Fibroblast of skin of back (primary cell): Measurements from ENCODE around the gene LRBA.
"Not testable (repeated sequence)": the region's sequence is repeated elsewhere in the genome, so short reads cannot be mapped to it uniquely, and the experiment has no call there.

Experiments
- DNase-seq: peaks from one replicate; pipeline ENCODE4 v3.0.0-alpha.2; 2013

LRBA gene

DNA sequence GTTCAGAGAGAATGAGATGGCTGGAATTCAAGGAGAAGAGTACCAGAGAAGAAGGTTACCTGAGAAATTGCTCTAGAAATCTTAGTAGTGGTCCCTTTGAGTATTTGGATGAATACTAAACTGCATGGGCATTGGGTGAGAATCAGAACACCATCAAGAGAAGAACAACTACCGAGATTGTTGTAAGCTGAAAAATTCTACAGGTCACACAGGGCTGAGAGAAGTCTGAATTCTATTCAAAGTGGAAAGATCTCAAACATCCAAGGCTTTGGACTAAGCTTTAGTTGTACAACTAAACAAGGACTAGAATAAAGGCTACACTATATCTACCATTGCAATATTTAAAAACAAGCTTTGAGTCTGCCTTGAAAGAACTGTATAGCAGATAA, 40.8 kb downstream of the LRBA start:
- DNase-seq, result no peak

DNA sequence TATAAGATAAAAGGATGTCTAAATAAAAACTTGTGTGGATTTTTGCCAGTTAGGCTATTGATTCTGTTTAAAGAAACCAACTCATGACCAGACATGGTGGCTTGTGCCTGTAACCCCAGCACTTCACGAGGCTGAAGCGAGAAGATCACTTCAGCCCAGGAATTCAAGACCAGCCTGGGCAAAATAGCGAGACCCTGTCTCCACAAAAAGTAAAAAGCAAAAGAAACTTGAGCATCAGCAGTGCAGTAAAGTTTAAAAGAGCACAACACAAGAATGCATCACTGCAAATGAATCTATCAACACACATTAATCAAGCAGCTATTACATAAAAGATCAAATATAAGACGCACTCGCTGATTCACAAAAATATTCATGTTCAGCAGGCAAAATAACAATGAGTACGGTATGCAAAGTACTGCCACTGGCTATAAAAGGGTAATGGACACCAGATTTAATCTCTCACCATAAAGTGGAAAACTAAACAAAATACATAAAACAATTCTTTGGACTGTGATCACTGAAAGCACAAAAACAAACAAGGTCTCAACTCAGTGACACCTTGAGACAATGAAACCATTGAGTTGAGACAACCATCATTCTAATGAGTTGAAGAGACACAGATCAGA, 41.3 kb downstream of the LRBA start:
- no peak for DNase-seq

DNA sequence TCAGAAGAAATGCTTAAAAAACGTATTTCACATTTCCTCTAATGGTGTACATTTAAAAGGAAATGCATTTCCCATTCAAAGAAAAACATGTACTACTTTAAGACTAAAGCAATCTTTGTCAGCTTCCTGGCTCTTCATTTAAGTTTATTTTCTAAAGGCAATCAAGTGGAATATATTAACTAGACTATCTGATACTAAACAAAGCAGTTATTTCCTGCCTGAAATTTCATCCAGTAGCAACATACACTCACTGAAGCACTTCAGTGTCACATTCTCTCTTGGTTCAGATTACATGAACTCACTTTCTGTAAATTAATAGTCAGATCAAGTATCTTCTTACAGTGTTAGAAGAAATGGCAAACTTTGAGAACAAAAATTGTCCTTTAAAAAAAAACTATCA, 42.5 kb downstream of the LRBA start:
- DNase-seq, result no peak

- no peak for DNase-seq
These were observed 43.2 kb downstream of the LRBA start for GRCh38 chr4:150971901-150972300.

DNA sequence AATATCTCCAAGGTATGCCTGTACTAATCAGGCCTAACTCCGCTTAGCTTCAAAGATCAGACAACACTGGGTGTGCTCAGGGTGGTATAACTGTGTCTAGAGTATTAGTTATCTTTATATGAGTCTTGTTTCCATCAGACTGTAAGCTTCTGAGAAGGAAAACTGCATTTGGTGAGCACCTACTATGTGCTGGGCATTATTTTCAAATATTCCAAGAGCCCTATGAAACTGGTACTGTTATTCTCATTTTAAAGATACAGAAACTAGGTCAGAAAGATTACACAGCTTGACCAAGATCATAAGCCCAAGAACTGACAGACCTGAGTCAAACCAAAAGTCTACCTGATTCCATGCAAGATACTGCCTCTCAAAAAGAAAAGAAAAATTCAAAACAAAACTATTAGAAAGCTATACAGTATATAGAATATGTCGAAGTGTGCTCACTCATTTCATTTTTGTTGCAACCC, 44.4 kb downstream of the LRBA start:
- DNase-seq, result no peak

DNA sequence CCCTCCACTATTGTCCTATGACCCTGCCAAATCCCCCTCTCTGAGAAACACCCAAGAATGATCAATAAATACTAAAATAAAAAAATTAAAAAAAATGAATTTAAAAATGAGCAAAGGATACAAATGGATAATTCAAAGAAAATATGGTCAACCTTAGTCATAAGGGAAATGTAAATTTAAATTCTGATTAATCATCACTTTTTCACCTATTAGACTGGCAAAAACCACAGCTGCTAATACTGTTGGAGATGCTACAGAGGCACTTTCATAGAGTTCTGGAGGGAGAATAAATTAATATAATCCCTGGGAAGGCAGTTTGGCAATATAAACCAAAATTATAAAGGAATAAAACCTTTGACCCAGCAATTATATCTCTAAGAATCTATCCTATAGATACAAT, 50.3 kb downstream of the LRBA start:
- DNase-seq, result no peak

DNA sequence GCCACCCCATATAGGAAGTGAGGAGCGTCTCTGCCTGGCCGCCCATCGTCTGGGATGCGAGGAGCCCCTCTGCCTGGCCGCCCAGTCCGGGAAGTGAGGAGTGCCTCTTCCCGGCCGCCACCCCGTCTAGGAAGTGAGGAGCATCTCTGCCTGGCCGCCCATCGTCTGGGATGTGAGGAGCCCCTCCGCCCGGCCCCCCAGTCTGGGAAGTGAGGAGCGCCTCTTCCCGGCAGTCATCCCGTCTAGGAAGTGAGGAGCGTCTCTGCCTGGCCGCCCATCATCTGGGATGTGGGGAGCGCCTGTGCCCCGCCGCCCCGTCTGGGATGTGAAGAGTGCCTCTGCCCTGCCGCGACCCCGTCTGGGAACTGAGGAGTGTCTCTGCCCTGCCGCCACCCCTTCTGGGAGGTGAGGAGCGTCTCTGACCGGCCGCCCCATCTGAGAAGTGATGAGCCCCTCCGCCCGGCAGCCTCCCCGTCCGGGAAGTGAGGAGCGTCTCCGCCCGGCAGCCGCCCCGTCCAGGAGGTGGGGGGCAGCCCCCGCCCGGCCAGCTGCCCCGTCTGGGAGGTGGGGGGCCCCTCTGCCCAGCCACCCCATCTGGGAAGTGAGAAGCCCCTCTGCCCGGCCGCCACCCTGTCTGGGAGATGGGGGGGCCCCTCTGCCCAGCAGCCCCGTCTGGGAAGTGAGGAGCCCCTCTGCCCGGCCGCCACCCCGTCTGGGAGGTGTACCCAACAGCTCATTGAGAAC, 51.3 kb downstream of the LRBA start:
- DNase-seq, result not testable (repeated sequence)

GRCh38 chr4:150962245-150962644, 52.8 kb downstream of the LRBA start:
- peak; percentile 6 for DNase-seq

- no peak for DNase-seq
These were observed 53.5 kb downstream of the LRBA start for GRCh38 chr4:150961566-150961965.

DNA sequence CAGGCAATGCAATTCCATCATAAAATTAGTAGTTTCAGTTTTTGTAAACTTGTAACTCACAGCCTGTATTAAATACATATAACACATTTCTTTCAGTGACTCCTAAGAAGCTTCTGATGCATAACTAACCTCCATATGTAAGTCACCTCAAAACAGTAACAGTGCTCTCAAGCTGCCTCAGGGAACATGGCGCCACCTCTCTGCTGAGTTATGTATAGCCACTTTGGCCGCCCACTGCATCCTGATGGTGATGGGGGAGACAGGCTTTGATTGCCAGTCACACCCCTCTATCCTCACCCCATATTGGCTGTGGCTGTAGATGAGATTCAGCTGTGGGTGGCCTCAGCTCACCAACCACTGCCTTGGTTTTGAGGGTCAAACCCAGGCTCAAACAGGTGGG, 54.3 kb downstream of the LRBA start:
- DNase-seq, result peak; percentile 30

DNA sequence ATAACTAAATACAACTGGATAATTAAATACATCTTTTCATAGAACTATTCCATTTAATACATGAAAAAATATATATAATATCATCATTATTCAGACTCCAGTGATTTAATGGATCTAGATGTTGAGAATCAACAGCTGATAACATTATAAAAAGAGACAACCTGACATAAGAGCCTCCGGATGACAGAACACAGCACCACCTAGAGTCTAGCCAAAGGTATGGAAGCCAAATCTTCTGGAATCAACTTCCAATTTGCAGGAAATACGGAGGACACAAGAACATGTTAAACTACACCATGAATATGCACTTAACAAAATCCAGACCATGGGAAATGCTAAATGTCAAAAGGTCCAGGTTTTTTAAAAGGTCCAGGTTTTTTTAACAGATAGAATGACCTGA, 55.0 kb downstream of the LRBA start:
- peak; percentile 34 for DNase-seq

DNA sequence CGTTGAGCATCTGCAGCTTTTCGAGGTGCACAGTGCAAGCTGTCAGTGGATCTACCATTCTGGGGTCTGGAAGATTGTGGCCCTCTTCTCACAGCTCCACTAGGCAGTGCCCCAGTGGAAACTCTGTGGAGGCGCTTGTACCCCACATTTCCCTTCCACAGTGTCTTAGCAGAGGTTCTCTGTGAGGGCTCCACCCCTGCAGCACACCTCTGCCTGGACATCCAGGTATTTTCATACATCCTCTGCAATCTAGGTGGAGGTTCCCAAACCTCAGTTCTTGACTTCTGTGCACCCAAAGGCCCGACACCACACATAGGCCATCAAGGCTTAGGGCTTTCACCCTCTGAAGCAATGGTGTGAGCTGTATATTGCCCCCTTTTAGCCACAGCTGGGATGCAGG, 57.1 kb downstream of the LRBA start:
- not testable (repeated sequence) for DNase-seq

GRCh38 chr4:150957095-150957494, 58.0 kb downstream of the LRBA start:
- not testable (repeated sequence) for DNase-seq

DNA sequence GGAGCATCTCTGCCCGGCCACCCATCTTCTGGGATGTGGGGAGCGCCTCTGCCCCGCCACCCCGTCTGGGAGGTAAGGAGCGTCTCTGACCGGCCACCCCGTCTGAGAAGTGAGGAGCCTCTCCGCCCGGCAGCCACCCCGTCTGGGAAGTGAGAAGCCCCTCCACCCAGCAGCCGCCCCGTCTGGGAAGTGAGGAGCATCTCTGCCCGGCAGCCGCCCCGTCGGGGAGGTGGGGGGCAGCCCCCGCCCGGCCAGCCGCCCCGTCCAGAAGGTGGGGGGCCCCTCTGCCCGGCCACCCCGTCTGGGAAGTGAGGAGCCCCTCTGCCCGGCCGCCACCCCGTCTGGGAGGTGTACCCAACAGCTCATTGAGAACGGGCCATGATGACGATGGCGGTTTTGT, 61.2 kb downstream of the LRBA start:
- not testable (repeated sequence) for DNase-seq

DNA sequence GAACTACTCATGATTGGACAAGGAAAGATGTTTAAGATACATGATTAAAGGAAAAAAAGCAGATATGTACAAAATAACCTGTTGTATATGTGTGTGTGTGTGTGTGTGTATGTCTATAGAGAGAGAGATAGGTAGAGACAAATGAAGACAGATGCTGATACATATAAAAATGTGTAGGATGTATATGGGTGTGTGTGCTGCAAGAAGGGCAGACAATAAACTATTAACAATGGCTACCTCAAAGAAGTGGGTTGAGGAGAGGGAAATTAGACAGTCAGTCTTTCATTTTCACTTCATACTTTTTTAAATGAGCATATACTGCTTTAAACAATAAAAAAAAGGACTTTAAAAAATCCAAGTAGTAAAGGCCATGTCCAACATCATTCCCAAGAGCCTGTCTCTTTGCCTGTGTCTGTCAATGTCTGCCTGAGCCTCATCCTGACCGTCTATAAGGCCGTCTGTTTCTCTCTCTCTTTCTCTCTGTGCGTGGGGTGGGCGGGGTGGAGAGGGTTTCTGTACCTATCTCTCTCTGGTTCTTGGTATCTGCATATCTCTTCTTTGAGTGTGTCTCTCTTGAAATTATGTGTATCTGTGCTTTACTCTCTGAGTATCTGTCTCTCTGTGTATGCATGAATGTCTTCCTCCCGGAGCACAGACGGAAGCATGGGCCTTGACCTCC, 62.8 kb downstream of the LRBA start:
- DNase-seq, result no peak

- peak; percentile 37 for DNase-seq
These were observed 64.3 kb downstream of the LRBA start for GRCh38 chr4:150950657-150951288.

- DNase-seq, result no peak
These were observed 65.1 kb downstream of the LRBA start for GRCh38 chr4:150949943-150950342.

- no peak for DNase-seq
These were observed 65.7 kb downstream of the LRBA start for GRCh38 chr4:150949342-150949741.

DNA sequence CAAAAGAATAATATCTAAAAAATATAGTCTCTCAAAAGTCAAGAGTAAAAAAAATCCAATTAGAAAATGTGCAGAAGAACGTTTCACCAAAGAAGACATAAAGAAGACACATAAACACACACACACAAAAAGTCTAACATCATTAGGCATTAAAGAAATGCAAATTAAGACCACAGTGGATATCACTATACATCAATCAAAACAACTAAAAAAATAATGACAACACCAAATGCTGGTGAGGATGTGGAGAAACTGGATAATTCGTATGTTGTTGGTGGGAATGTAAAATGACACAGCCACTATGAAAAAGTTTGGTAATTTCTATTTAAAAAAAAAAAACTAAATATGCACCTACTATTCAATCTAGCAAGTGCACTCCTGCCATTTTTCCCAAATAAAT, 66.4 kb downstream of the LRBA start:
- no peak for DNase-seq

GRCh38 chr4:150948074-150948473, 67.0 kb downstream of the LRBA start:
- no peak for DNase-seq

DNA sequence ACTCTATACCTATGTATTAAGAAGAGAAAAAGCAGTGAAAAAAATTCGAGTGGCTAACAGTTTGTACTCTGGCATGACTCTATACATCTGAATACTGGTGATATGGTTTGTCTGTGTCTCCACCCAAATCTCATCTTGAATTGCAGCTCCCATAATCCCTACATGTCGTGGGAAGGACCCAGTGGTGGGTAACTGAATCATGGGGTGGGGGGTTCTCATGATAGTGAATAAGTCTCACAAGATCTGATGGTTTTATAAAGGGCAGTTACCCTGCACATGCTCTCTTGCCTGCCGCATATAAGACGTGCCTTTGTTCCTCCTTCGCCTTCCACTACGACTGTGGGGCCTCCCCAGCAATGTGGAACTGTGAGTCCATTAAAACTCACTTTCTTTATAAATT, 70.4 kb downstream of the LRBA start:
- DNase-seq, result no peak

- no peak for DNase-seq
These were observed 71.3 kb downstream of the LRBA start for GRCh38 chr4:150943818-150944217.

- no peak for DNase-seq
These were observed 72.0 kb downstream of the LRBA start for GRCh38 chr4:150943126-150943525.
